ENCODE measurements around the gene TRIM14.

Gene TRIM14

GRCh38 chr9:98062161-98062560 is 56.9 kb downstream of the TRIM14 start:
- DNase-seq = no peak
- no CpG with 5 or more reads among the region's 3 CpGs for WGBS (ENCODE audit: extremely low coverage, insufficient coverage, low lambda C conversion rate)

GRCh38 chr9:98057138-98057799 is 61.8 kb downstream of the TRIM14 start:
- no CpG with 5 or more reads among the region's 14 CpGs for WGBS (ENCODE audit: extremely low coverage, insufficient coverage, low lambda C conversion rate)
- Histone ChIP-seq H2AK5ac (ENCODE audit: low read length) (no peak overlapping the region), H2BK15ac (replicated peaks; ENCODE audit: low read depth) (no peak overlapping the region), H3K27me3 (ENCODE audit: insufficient read depth, low read length, poor library complexity) (no peaks in the 10 kb centered on the region), H3K27ac (ENCODE audit: low read depth, low read length) (no peak overlapping the region), H3K9ac (ENCODE audit: low read length) (peak overlapping the region; percentile 91), H3K18ac (ENCODE audit: low read length) (peak overlapping the region; percentile 88), H3K79me2 (ENCODE audit: control insufficient read depth, insufficient read depth, low read length) (peaks cover 6% of the 10 kb centered on the region), H2BK5ac (ENCODE audit: low read length) (no peak overlapping the region), H3K4me1 (ENCODE audit: control insufficient read depth, low read depth, low read length) (no peaks in the 10 kb centered on the region), H3K4me2 (ENCODE audit: low read length) (peak overlapping the region; percentile 96), H4K5ac (ENCODE audit: low read length) (no peak overlapping the region), H3K23ac (ENCODE audit: low read length) (no peak overlapping the region), H2BK120ac (ENCODE audit: low read depth, low read length) (peak overlapping the region; percentile 15), H3K56ac (ENCODE audit: low read length) (peak overlapping the region; percentile 98), H4K8ac (ENCODE audit: low read depth, low read length) (no peak overlapping the region), H3K79me1 (ENCODE audit: low read length) (peaks cover 7% of the 10 kb centered on the region), H3K36me3 (ENCODE audit: control insufficient read depth, insufficient read depth, low read length) (no peaks in the 10 kb centered on the region), H3K4me3 (ENCODE audit: low read length) (peak overlapping the region; percentile 93), H3K4ac (ENCODE audit: low read depth, low read length) (no peak overlapping the region)
- DNase-seq = no peak

More at GRCh38 chr9:98062161-98062560, 56.9 kb downstream of the TRIM14 start:
- H4K8ac ChIP-seq (ENCODE audit: low read depth, low read length) = no peak overlapping the region
- H3K4ac ChIP-seq (ENCODE audit: low read depth, low read length) = no peak overlapping the region
- H3K27me3 ChIP-seq (ENCODE audit: insufficient read depth, low read length, poor library complexity) = no peaks in the 10 kb centered on the region
- peaks cover 5% of the 10 kb centered on the region for H3K79me2 ChIP-seq (ENCODE audit: control insufficient read depth, insufficient read depth, low read length)
- no peak overlapping the region for H3K23ac ChIP-seq (ENCODE audit: low read length)
- H2BK5ac ChIP-seq (ENCODE audit: low read length) = no peak overlapping the region
- peaks cover 7% of the 10 kb centered on the region for H3K79me1 ChIP-seq (ENCODE audit: low read length)
- H2BK15ac ChIP-seq (replicated peaks; ENCODE audit: low read depth) = no peak overlapping the region
- H3K56ac ChIP-seq (ENCODE audit: low read length) = no peak overlapping the region
- H2AK5ac ChIP-seq (ENCODE audit: low read length) = no peak overlapping the region
- H2BK120ac ChIP-seq (ENCODE audit: low read depth, low read length) = no peak overlapping the region
- H3K9ac ChIP-seq (ENCODE audit: low read length) = no peak overlapping the region
- peaks cover 7% of the 10 kb centered on the region for H3K36me3 ChIP-seq (ENCODE audit: control insufficient read depth, insufficient read depth, low read length)
- H3K4me2 ChIP-seq (ENCODE audit: low read length) = no peak overlapping the region
- H3K18ac ChIP-seq (ENCODE audit: low read length) = no peak overlapping the region
- H3K27ac ChIP-seq (ENCODE audit: low read depth, low read length) = no peak overlapping the region
- H3K4me3 ChIP-seq (ENCODE audit: low read length) = no peak overlapping the region
- no peak overlapping the region for H4K5ac ChIP-seq (ENCODE audit: low read length)
- H3K4me1 ChIP-seq (ENCODE audit: control insufficient read depth, low read depth, low read length) = no peaks in the 10 kb centered on the region

- peak within 1 kb of the TSS; percentile 88 for H3K18ac ChIP-seq (ENCODE audit: low read length)
- DNase-seq = peak; percentile 97
- no peaks in the 10 kb centered on the region for H3K27me3 ChIP-seq (ENCODE audit: insufficient read depth, low read length, poor library complexity)
- H3K4me2 ChIP-seq (ENCODE audit: low read length) = peak within 1 kb of the TSS; percentile 96
- no peak within 1 kb of the TSS for H2AK5ac ChIP-seq (ENCODE audit: low read length)
- peak within 1 kb of the TSS; percentile 91 for H3K9ac ChIP-seq (ENCODE audit: low read length)
- peak within 1 kb of the TSS; percentile 93 for H3K4me3 ChIP-seq (ENCODE audit: low read length)
- no peak within 1 kb of the TSS for H3K4ac ChIP-seq (ENCODE audit: low read depth, low read length)
- WGBS (ENCODE audit: extremely low coverage, insufficient coverage, low lambda C conversion rate) = no CpG with 5 or more reads among the region's 80 CpGs
- no peak within 1 kb of the TSS for H3K27ac ChIP-seq (ENCODE audit: low read depth, low read length)
- H2BK5ac ChIP-seq (ENCODE audit: low read length) = no peak within 1 kb of the TSS
- no peak within 1 kb of the TSS for H4K8ac ChIP-seq (ENCODE audit: low read depth, low read length)
- H4K5ac ChIP-seq (ENCODE audit: low read length) = no peak within 1 kb of the TSS
- H3K56ac ChIP-seq (ENCODE audit: low read length) = peak within 1 kb of the TSS; percentile 98
- H3K4me1 ChIP-seq (ENCODE audit: control insufficient read depth, low read depth, low read length) = no peaks in the 10 kb centered on the region
- peaks cover 6% of the 10 kb centered on the region for H3K79me2 ChIP-seq (ENCODE audit: control insufficient read depth, insufficient read depth, low read length)
- no peak within 1 kb of the TSS for H2BK15ac ChIP-seq (replicated peaks; ENCODE audit: low read depth)
- H3K36me3 ChIP-seq (ENCODE audit: control insufficient read depth, insufficient read depth, low read length) = no peaks in the 10 kb centered on the region
- H2BK120ac ChIP-seq (ENCODE audit: low read depth, low read length) = peak within 1 kb of the TSS; percentile 15
- peaks cover 7% of the 10 kb centered on the region for H3K79me1 ChIP-seq (ENCODE audit: low read length)
- no peak within 1 kb of the TSS for H3K23ac ChIP-seq (ENCODE audit: low read length)
Observed at GRCh38 chr9:98056269-98057137, 62.5 kb downstream of the TRIM14 start, which contains the start of gene NANS. NANS (plus strand) TSS chr9:98056732; CDS start chr9:98056809, 77 bp downstream.

GRCh38 chr9:98054376-98054951 is 64.6 kb downstream of the TRIM14 start:
- WGBS (ENCODE audit: extremely low coverage, insufficient coverage, low lambda C conversion rate) = no CpG with 5 or more reads among the region's 7 CpGs
- Histone ChIP-seq H3K23ac (ENCODE audit: low read length) (no peak overlapping the region), H3K56ac (ENCODE audit: low read length) (no peak overlapping the region), H4K8ac (ENCODE audit: low read depth, low read length) (no peak overlapping the region), H3K9ac (ENCODE audit: low read length) (no peak overlapping the region), H3K79me2 (ENCODE audit: control insufficient read depth, insufficient read depth, low read length) (peaks cover 6% of the 10 kb centered on the region), H3K4me1 (ENCODE audit: control insufficient read depth, low read depth, low read length) (no peaks in the 10 kb centered on the region), H2BK15ac (replicated peaks; ENCODE audit: low read depth) (no peak overlapping the region), H3K79me1 (ENCODE audit: low read length) (peaks cover 4% of the 10 kb centered on the region), H4K5ac (ENCODE audit: low read length) (no peak overlapping the region), H3K27me3 (ENCODE audit: insufficient read depth, low read length, poor library complexity) (no peaks in the 10 kb centered on the region), H3K4ac (ENCODE audit: low read depth, low read length) (no peak overlapping the region), H2BK120ac (ENCODE audit: low read depth, low read length) (no peak overlapping the region), H2AK5ac (ENCODE audit: low read length) (no peak overlapping the region), H2BK5ac (ENCODE audit: low read length) (no peak overlapping the region), H3K27ac (ENCODE audit: low read depth, low read length) (no peak overlapping the region), H3K18ac (ENCODE audit: low read length) (no peak overlapping the region), H3K36me3 (ENCODE audit: control insufficient read depth, insufficient read depth, low read length) (no peaks in the 10 kb centered on the region), H3K4me3 (ENCODE audit: low read length) (no peak overlapping the region), H3K4me2 (ENCODE audit: low read length) (no peak overlapping the region)
- DNase-seq = no peak

- H3K27me3 ChIP-seq (ENCODE audit: insufficient read depth, low read length, poor library complexity) = no peaks in the 10 kb centered on the region
- H2BK120ac ChIP-seq (ENCODE audit: low read depth, low read length) = no peak overlapping the region
- no peak overlapping the region for H3K18ac ChIP-seq (ENCODE audit: low read length)
- H3K4me2 ChIP-seq (ENCODE audit: low read length) = no peak overlapping the region
- no peak overlapping the region for H2BK5ac ChIP-seq (ENCODE audit: low read length)
- no peak overlapping the region for H4K8ac ChIP-seq (ENCODE audit: low read depth, low read length)
- no peak overlapping the region for H3K27ac ChIP-seq (ENCODE audit: low read depth, low read length)
- H3K4me3 ChIP-seq (ENCODE audit: low read length) = no peak overlapping the region
- no CpG with 5 or more reads among the region's 4 CpGs for WGBS (ENCODE audit: extremely low coverage, insufficient coverage, low lambda C conversion rate)
- no peak overlapping the region for H4K5ac ChIP-seq (ENCODE audit: low read length)
- no peak overlapping the region for H3K56ac ChIP-seq (ENCODE audit: low read length)
- H3K36me3 ChIP-seq (ENCODE audit: control insufficient read depth, insufficient read depth, low read length) = no peaks in the 10 kb centered on the region
- no peak overlapping the region for H3K4ac ChIP-seq (ENCODE audit: low read depth, low read length)
- no peak overlapping the region for H3K23ac ChIP-seq (ENCODE audit: low read length)
- no peaks in the 10 kb centered on the region for H3K79me1 ChIP-seq (ENCODE audit: low read length)
- H2AK5ac ChIP-seq (ENCODE audit: low read length) = no peak overlapping the region
- H2BK15ac ChIP-seq (replicated peaks; ENCODE audit: low read depth) = no peak overlapping the region
- H3K79me2 ChIP-seq (ENCODE audit: control insufficient read depth, insufficient read depth, low read length) = no peaks in the 10 kb centered on the region
- H3K4me1 ChIP-seq (ENCODE audit: control insufficient read depth, low read depth, low read length) = no peaks in the 10 kb centered on the region
- no peak overlapping the region for H3K9ac ChIP-seq (ENCODE audit: low read length)
- DNase-seq = no peak
Observed at GRCh38 chr9:98050351-98050750, 68.7 kb downstream of the TRIM14 start.

Measured in mesendoderm (in vitro differentiated cells).